Mesothelial cell of epicardium (in vitro differentiated cells): ENCODE data around the gene VSIG10L2. TPM values are rescaled to one million over a fixed set of nuclear protein-coding genes. Genes with fewer than 3 reads are reported as not detected.

Experiments used
- DNase-seq, 2 experiments: peaks; one replicate each; pipeline ENCODE4 v3.0.0; 2021; ENCODE audit warnings: low spot score in 2 of 2; ENCODE audit not compliant: unreplicated experiment in 2 of 2
- H3K27ac Mint-ChIP-seq: 2 replicates; pipeline ENCODE4 v1.8.0; 2021; ENCODE audit warnings: mixed read lengths
- H3K27me3 Mint-ChIP-seq: 2 replicates; pipeline ENCODE4 v1.8.0; 2021; ENCODE audit warnings: low read depth, mixed read lengths
- H3K36me3 Mint-ChIP-seq: 2 replicates; pipeline ENCODE4 v1.8.0; 2021; ENCODE audit warnings: mixed read lengths
- H3K4me1 Mint-ChIP-seq: 2 replicates; pipeline ENCODE4 v1.8.0; 2021; ENCODE audit warnings: mixed read lengths
- H3K4me3 Mint-ChIP-seq: 2 replicates; pipeline ENCODE4 v1.8.0; 2021; ENCODE audit warnings: mild to moderate bottlenecking, moderate library complexity, mixed read lengths
- H3K9me3 Mint-ChIP-seq: 2 replicates; pipeline ENCODE4 v1.8.0; 2021; ENCODE audit warnings: mixed read lengths
- CTCF ChIP-seq: fragments of 200-600 bp; sonication (generic); IDR thresholded peaks from one replicate; pipeline ENCODE4 v1.5.0; 2021; ENCODE audit warnings: antibody characterized with exemption; ENCODE audit not compliant: unreplicated experiment
- total RNA-seq: library from RNA; stranded (reverse); gene quantifications from 3 replicates; pipeline ENCODE4 v1.2.1, GENCODE V29; 2021

VSIG10L2 gene
- total RNA-seq, 1 donor from 2014 or later = not detected

GRCh38 chr11:125974284-125974683 is 28.4 kb downstream of the VSIG10L2 start:
- Mint-ChIP-seq H3K4me1 (peaks cover 17% of the 10 kb centered on the region), H3K9me3 (no peaks in the 10 kb centered on the region), H3K27me3 (no peaks in the 10 kb centered on the region), H3K36me3 (peaks cover 43% of the 10 kb centered on the region), H3K4me3 (no peak overlapping the region), H3K27ac (no peak overlapping the region)
- TF ChIP-seq CTCF = no peak
- no peak for DNase-seq

DNA sequence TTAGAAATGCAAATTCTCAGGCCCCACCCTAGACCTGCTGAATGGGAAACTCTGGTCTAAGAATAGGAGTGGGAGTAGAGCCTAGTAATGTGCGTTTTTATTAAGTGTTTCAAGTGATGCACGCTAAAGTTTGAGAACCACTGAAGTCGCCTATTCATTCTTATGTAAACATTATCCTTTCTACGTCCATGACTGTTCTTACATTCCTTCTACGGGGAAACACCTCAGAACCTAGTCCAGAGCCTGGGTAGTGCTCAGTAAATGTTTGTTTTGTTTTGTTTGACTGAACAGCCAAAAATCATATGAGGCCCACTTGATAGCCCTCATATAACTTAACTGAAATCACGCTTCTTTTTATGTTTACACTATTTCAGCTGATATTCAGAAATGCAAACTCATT is 29.8 kb downstream of the VSIG10L2 start:
- no peak for TF ChIP-seq CTCF
- peaks cover 20% of the 10 kb centered on the region for H3K4me1 Mint-ChIP-seq

GRCh38 chr11:125976156-125976555 is 30.3 kb downstream of the VSIG10L2 start:
- H3K4me1 Mint-ChIP-seq = peaks cover 20% of the 10 kb centered on the region
- no peak overlapping the region for H3K4me3 Mint-ChIP-seq
- H3K36me3 Mint-ChIP-seq = peaks cover 41% of the 10 kb centered on the region
- DNase-seq = no peak
- TF ChIP-seq CTCF = no peak
- no peaks in the 10 kb centered on the region for H3K27me3 Mint-ChIP-seq
- H3K9me3 Mint-ChIP-seq = no peaks in the 10 kb centered on the region
- H3K27ac Mint-ChIP-seq = no peak overlapping the region

More for the DNA sequence above, 29.8 kb downstream of the VSIG10L2 start:
- Mint-ChIP-seq H3K27ac (no peak overlapping the region), H3K9me3 (no peaks in the 10 kb centered on the region), H3K4me3 (no peak overlapping the region), H3K36me3 (peaks cover 40% of the 10 kb centered on the region), H3K27me3 (no peaks in the 10 kb centered on the region)
- no peak for DNase-seq

- Mint-ChIP-seq H3K36me3 (peaks cover 40% of the 10 kb centered on the region), H3K9me3 (no peaks in the 10 kb centered on the region), H3K27me3 (no peaks in the 10 kb centered on the region), H3K27ac (no peak overlapping the region), H3K4me3 (no peak overlapping the region), H3K4me1 (peaks cover 16% of the 10 kb centered on the region)
- TF ChIP-seq CTCF = no peak
- DNase-seq = no peak
These were observed 31.5 kb downstream of the VSIG10L2 start for GRCh38 chr11:125977333-125977732.

- no peak for DNase-seq
- H3K9me3 Mint-ChIP-seq = no peaks in the 10 kb centered on the region
- H3K36me3 Mint-ChIP-seq = peaks cover 47% of the 10 kb centered on the region
- peak overlapping the region; percentile 68 for H3K27ac Mint-ChIP-seq
- peaks cover 16% of the 10 kb centered on the region for H3K4me1 Mint-ChIP-seq
- no peaks in the 10 kb centered on the region for H3K27me3 Mint-ChIP-seq
- H3K4me3 Mint-ChIP-seq = no peak overlapping the region
- no peak for TF ChIP-seq CTCF
These were observed 32.4 kb downstream of the VSIG10L2 start for GRCh38 chr11:125978181-125978716.

DNA sequence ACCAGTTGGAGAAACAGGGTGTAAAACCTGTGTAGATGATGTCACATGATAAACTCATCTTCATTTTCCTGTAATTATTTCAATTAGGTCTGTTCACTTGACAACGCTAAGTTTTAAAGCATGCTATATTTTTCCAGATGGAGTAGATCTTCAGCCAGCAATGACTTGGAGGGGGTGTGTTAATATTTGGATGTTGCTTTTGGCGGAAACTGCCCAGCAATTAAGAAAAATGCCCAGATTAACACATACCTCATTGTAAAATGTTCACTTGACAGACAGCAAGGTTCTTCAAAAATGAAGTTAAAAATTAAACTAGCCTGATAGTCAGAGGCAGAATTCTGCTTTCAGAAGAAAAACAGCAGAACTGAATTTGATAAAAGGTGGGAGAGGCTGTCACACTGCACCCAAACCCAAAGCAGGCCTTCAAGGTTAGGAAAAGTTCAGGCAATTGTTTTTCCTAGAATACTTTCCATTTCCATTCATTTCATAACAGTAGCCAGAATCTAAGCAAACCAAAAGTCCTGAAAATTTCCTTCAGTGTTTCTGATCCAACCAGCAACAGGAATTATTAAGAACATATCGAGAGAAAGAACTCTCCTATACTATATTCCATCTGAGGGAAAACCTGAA is 33.0 kb downstream of the VSIG10L2 start:
- Mint-ChIP-seq H3K27me3 (no peaks in the 10 kb centered on the region), H3K27ac (peak overlapping the region; percentile 14), H3K4me1 (peaks cover 16% of the 10 kb centered on the region), H3K9me3 (no peaks in the 10 kb centered on the region), H3K4me3 (no peak overlapping the region), H3K36me3 (peaks cover 51% of the 10 kb centered on the region)
- no peak for DNase-seq
- TF ChIP-seq CTCF = no peak
